HEK293 (cell line): ENCODE data around the gene C2orf81.
A peak's percentile ranks its signal among the peaks of the same experiment; 100 is the strongest.

ENCODE experiments used
- CTCF ChIA-PET: fragments of 350-600 bp; formaldehyde crosslinking; extraction: SDS; loops from one replicate; lab custom pipeline; 2021; ENCODE audit warnings: antibody characterized with exemption; lab: Yijun Ruan, JAX
- POLR2A ChIA-PET: fragments of 300-600 bp; formaldehyde crosslinking; extraction: SDS; loops from one replicate; lab custom pipeline; 2020; ENCODE audit warnings: antibody characterized with exemption, inconsistent platforms; lab: Yijun Ruan, JAX
- H3K27ac ChIP-seq: fragments of 200-500 bp; sonication (Bioruptor generic); 2 replicates; pipeline ENCODE4 v1.5.1; 2014; ENCODE audit warnings: low read depth, low read length, control low read depth, inconsistent platforms; ENCODE audit errors: extremely low read depth
- H3K36me3 ChIP-seq, 2 experiments: fragments of 200-500 bp in 1 of 2; sonication (Bioruptor generic) in 1 of 2; 1 replicate in 1 of 2; 2 replicates in 1 of 2; pipeline ENCODE4 v1.5.1; 2014 to 2017; ENCODE audit warnings: inconsistent platforms in 2 of 2, low read length in 2 of 2; ENCODE audit not compliant: control insufficient read depth in 2 of 2, insufficient read depth in 1 of 2
- H3K4me1 ChIP-seq: fragments of 200-500 bp; sonication (Bioruptor generic); 2 replicates; pipeline ENCODE4 v1.5.1; 2014; ENCODE audit warnings: mild to moderate bottlenecking, low read length, inconsistent platforms; ENCODE audit not compliant: control insufficient read depth, insufficient read depth
- H3K4me3 ChIP-seq: 2 replicates; pipeline ENCODE4 v1.5.1; 2011; ENCODE audit warnings: low read depth, mild to moderate bottlenecking, control low read depth, low read length, moderate library complexity
- H3K9me3 ChIP-seq: fragments of 200-500 bp; sonication (Bioruptor generic); 2 replicates; pipeline ENCODE4 v1.5.1; 2014; ENCODE audit warnings: low read depth, low read length, inconsistent platforms; ENCODE audit not compliant: control insufficient read depth, insufficient read depth
- GLIS1 ChIP-seq: fragments of 450-650 bp; formaldehyde crosslinking; IDR thresholded peaks from 2 replicates; pipeline ENCODE4 v1.5.1; 2016; ENCODE audit warnings: missing biosample characterization, missing genetic modification characterization
- HIC1 ChIP-seq: fragments of 450-650 bp; formaldehyde crosslinking; IDR thresholded peaks from 2 replicates; pipeline ENCODE4 v1.5.1; 2016; ENCODE audit warnings: missing biosample characterization, missing genetic modification characterization
- HOXA7 ChIP-seq: sonication (generic); formaldehyde crosslinking; IDR thresholded peaks from 2 replicates; pipeline ENCODE4 v1.8.1; 2022; ENCODE audit warnings: missing genetic modification reagents, borderline replicate concordance
- KLF8 ChIP-seq: fragments of 450-650 bp; formaldehyde crosslinking; IDR thresholded peaks from 2 replicates; pipeline ENCODE4 v1.5.1; 2016; ENCODE audit warnings: missing biosample characterization, missing genetic modification characterization
- PRDM1 ChIP-seq: fragments of 450-650 bp; formaldehyde crosslinking; IDR thresholded peaks from 2 replicates; pipeline ENCODE4; 2016; ENCODE audit warnings: missing biosample characterization, missing genetic modification characterization
- RBAK ChIP-seq: fragments of 450-650 bp; formaldehyde crosslinking; IDR thresholded peaks from 2 replicates; pipeline ENCODE4 v1.5.1; 2016; ENCODE audit warnings: missing biosample characterization, missing genetic modification characterization
- TRIM28 ChIP-seq: IDR thresholded peaks from 2 replicates; pipeline ENCODE4 v1.6.1; 2011; ENCODE audit warnings: low read length, control low read depth, borderline replicate concordance
- ZBTB26 ChIP-seq: fragments of 450-650 bp; formaldehyde crosslinking; optimal IDR thresholded peaks from 2 replicates; pipeline ENCODE3; 2016; ENCODE audit warnings: missing biosample characterization, mild to moderate bottlenecking, missing genetic modification characterization
- ZBTB6 ChIP-seq: fragments of 450-650 bp; formaldehyde crosslinking; IDR thresholded peaks from 2 replicates; pipeline ENCODE4 v1.5.1; 2017; ENCODE audit warnings: missing biosample characterization, missing genetic modification characterization
- ZNF133 ChIP-seq: fragments of 450-650 bp; formaldehyde crosslinking; IDR thresholded peaks from 2 replicates; pipeline ENCODE4 v1.5.1; 2016; ENCODE audit warnings: missing biosample characterization, missing genetic modification characterization
- ZNF214 ChIP-seq: fragments of 450-650 bp; formaldehyde crosslinking; IDR thresholded peaks from 2 replicates; pipeline ENCODE4 v1.5.1; 2017; ENCODE audit warnings: missing biosample characterization, mild to moderate bottlenecking, missing genetic modification characterization, borderline replicate concordance
- ZNF280C ChIP-seq: fragments of 450-650 bp; formaldehyde crosslinking; IDR thresholded peaks from 2 replicates; pipeline ENCODE4 v1.5.1; 2016; ENCODE audit warnings: missing biosample characterization, missing genetic modification characterization
- ZNF580 ChIP-seq: fragments of 450-650 bp; formaldehyde crosslinking; IDR thresholded peaks from 2 replicates; pipeline ENCODE4 v1.5.1; 2016; ENCODE audit warnings: missing biosample characterization, missing genetic modification characterization
- ZNF658 ChIP-seq: fragments of 450-650 bp; formaldehyde crosslinking; IDR thresholded peaks from 2 replicates; pipeline ENCODE4; 2016; ENCODE audit warnings: missing biosample characterization, missing genetic modification characterization
- ZNF791 ChIP-seq: fragments of 450-650 bp; formaldehyde crosslinking; IDR thresholded peaks from 2 replicates; pipeline ENCODE4 v1.5.1; 2016; ENCODE audit warnings: missing biosample characterization, missing genetic modification characterization

The C2orf81 gene

GRCh38 chr2:74424995-74425406 lies 3.6 kb upstream of the C2orf81 start:
- no peak overlapping the region for H3K4me3 ChIP-seq
- no peak overlapping the region for H3K27ac ChIP-seq
- H3K9me3 ChIP-seq: no peaks in the 10 kb centered on the region
- CTCF ChIA-PET: interaction anchor here (0.9 kb wide), 1 partner anchor 27 kb away, joined by 3 read pairs; no protein-coding TSS in a partner anchor
- TF ChIP-seq ZNF658 (tag by site-specific recombination) (no peak), RBAK (tag by site-specific recombination) (no peak), ZNF791 (tag by site-specific recombination) (no peak), ZBTB26 (tag by site-specific recombination) (no peak), GLIS1 (tag by site-specific recombination) (no peak), ZBTB6 (tag by site-specific recombination) (no peak), KLF8 (tag by site-specific recombination) (no peak), HOXA7 (CRISPR knock-in tag) (no peak), ZNF214 (no peak), ZNF280C (tag by site-specific recombination) (no peak), ZNF133 (no peak), TRIM28 (no peak), HIC1 (no peak)
- TF ChIP-seq, all 188 proteins: peak for 0
- POLR2A ChIA-PET: interaction anchor here (1.6 to 3.3 kb wide), 3 partner anchors 15 to 34 kb away, joined by 5 to 17 read pairs (median 8); partner anchors contain the start of gene WBP1
- Histone ChIP-seq H3K4me1 (no peaks in the 10 kb centered on the region; the same call in 1 of the 2 replicates), H3K36me3 (peaks cover 16 to 63% of the 10 kb centered on the region in 2 experiments; a peak in 2 of 3 replicates)

- Histone ChIP-seq H3K9me3 (no peaks in the 10 kb centered on the region), H3K4me1 (no peaks in the 10 kb centered on the region; the same call in 1 of the 2 replicates)
- CTCF ChIA-PET: interaction anchor here (0.6 to 0.9 kb wide), 2 partner anchors 26 to 161 kb away, joined by 3 read pairs; no protein-coding TSS in a partner anchor
- TF ChIP-seq PRDM1: peak; percentile 65
- TF ChIP-seq ZNF580 (tag by site-specific recombination): no peak
- TF ChIP-seq, all 188 proteins: peak for 1
- POLR2A ChIA-PET: interaction anchor here (0.5 to 3.3 kb wide), 4 partner anchors 16 to 34 kb away, joined by 4 to 17 read pairs (median 6); partner anchors contain the start of gene WBP1
- H3K4me3 ChIP-seq: no peak overlapping the region
- H3K36me3 ChIP-seq: peaks cover 15 to 57% of the 10 kb centered on the region in 2 experiments; a peak in 2 of 3 replicates
- H3K27ac ChIP-seq: no peak overlapping the region
These were observed 2.9 kb upstream of the C2orf81 start for GRCh38 chr2:74424139-74424992.
